ENCODE data around the gene TAGLN2. TPM values are rescaled to one million over a fixed set of nuclear protein-coding genes. Genes with fewer than 3 reads are reported as not detected.
"Not testable (repeated sequence)": the region's sequence is repeated elsewhere in the genome, so short reads cannot be mapped to it uniquely, and the experiment has no call there.

TAGLN2 gene
- total and polyA plus RNA-seq, 9 donors: 84.2 to 251 (median 201) TPM

DNA sequence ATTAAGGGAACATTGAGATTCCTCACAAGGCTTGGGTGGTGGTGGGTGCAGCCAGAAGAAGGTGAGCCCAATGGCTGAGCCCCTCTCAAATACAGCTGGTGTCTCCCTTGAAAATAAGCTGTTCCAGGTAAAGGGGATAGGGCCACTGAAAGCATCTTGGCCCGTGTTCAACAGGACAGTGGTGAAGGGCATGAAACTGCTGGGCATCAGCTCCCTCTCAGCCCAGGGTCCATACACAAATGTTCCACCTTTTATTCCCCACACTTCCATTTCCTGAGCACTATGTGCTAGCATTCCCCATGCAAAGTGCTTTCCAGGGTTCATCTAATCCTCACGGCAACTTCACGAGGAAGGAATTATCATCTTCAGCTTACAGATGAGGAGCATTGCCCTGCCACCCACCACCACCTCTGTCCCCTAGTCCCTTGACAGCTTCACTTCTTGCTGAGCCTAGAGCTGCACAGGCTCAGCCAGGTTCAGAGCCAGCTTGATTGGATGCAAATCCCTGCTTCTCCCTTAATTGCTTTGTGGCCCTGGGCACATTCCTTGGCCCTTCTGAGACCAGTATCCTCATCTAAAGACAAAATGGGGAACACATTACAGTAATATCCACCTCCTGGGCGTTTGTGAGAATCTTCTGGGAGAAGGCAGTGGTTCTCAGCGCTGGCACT, 9.6 kb downstream of the TAGLN2 start:
- Histone ChIP-seq H3K4me3 (ENCODE audit: low read length) (no peak overlapping the region), H3K27me3 (ENCODE audit: control insufficient read depth, insufficient read depth, low read length) (no peaks in the 10 kb centered on the region), H3K4me1 (ENCODE audit: control insufficient read depth, insufficient read depth, low read length) (peaks cover 57% of the 10 kb centered on the region), H3K27ac (ENCODE audit: low read length) (no peak overlapping the region), H3K36me3 (ENCODE audit: control insufficient read depth, insufficient read depth, low read length) (peaks cover 42% of the 10 kb centered on the region), H3K9me3 (replicated peaks; ENCODE audit: control insufficient read depth, low read depth, low read length) (no peaks in the 10 kb centered on the region)
- WGBS (ENCODE audit: insufficient coverage): 49% methylated on average over 3 of the region's 5 CpGs
- DNase-seq: no peak

DNA sequence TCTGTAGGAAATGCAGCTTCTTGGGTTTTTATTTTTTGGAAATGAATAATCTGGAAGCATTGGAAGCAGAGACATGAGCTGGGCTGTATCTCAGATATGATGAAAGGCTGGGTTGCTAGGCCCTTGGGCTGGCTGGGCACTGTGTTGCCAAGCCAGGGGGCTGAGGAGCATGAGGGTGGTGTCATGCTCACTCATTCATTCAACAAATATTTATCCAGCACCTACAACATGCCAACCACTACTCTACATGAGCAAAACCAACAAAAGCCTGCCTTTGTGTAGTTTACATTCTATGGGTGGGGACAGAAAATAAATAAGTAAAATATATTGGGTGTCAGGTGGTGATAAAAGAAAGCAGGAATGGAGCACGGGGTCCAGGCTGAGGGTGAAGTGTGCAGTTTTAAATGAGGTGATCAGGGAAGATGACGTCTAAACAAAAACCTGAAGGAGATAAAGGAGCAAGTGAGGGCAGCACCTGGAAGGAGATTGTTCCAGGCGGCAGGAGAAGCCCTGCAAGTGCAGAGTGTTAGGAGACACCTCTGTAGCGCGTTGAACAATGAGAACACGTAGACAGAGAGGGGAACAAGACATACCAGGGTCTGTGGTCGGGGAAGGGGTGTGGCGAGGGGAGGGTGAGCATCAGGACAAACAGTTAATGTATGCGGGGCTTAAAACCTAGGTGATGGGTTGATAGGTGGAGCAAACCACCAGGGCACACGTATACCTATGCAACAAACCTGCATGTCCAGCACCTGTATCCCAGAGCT, 10.9 kb downstream of the TAGLN2 start:
- WGBS (ENCODE audit: insufficient coverage): 79% methylated on average over 8 of the region's 10 CpGs
- no peak overlapping the region for H3K4me3 ChIP-seq (ENCODE audit: low read length)
- peaks cover 53% of the 10 kb centered on the region for H3K4me1 ChIP-seq (ENCODE audit: control insufficient read depth, insufficient read depth, low read length)
- peaks cover 30% of the 10 kb centered on the region for H3K36me3 ChIP-seq (ENCODE audit: control insufficient read depth, insufficient read depth, low read length)
- H3K27ac ChIP-seq (ENCODE audit: low read length): no peak overlapping the region
- H3K9me3 ChIP-seq (replicated peaks; ENCODE audit: control insufficient read depth, low read depth, low read length): no peaks in the 10 kb centered on the region
- H3K27me3 ChIP-seq (ENCODE audit: control insufficient read depth, insufficient read depth, low read length): no peaks in the 10 kb centered on the region
- DNase-seq: no peak

DNA sequence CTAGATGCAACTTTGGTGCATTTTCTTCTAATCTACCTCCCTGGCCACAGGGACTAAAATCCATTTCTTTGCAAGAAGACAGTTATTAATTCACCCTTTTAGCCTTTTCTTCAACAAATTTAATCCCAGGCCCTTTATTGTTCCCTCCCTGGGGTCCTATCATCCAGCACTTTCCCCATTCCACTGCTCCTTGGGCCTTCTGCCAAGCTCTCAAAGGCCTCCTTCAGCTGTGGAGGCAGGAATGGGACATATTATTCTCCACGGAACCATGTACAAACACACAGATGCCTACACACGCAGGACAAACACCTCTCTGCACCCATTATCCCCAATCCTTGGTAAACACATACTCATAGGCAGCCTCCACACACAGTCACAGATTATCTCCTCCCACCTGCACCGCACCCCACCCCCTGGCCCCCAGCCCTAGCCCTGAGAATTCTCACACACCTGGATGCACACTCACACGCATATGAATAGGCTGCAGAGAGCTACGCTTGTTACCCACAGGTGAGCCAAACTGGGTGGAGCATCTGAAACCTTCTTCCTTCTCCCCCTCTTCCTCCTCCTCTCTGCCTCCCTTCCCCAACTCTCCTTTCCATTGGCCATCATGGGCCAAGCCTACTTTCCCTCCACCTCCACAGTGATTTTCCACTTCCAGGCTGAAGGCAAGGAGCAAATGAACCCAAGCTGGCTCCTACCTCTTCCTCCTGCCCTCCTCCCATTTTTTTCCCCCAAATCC, 11.7 kb downstream of the TAGLN2 start:
- DNase-seq: no peak
- no peaks in the 10 kb centered on the region for H3K27me3 ChIP-seq (ENCODE audit: control insufficient read depth, insufficient read depth, low read length)
- peaks cover 22% of the 10 kb centered on the region for H3K36me3 ChIP-seq (ENCODE audit: control insufficient read depth, insufficient read depth, low read length)
- WGBS (ENCODE audit: insufficient coverage): 38% methylated on average over 5 of the region's 5 CpGs
- no peaks in the 10 kb centered on the region for H3K9me3 ChIP-seq (replicated peaks; ENCODE audit: control insufficient read depth, low read depth, low read length)
- no peak overlapping the region for H3K27ac ChIP-seq (ENCODE audit: low read length)
- H3K4me1 ChIP-seq (ENCODE audit: control insufficient read depth, insufficient read depth, low read length): peaks cover 45% of the 10 kb centered on the region
- no peak overlapping the region for H3K4me3 ChIP-seq (ENCODE audit: low read length)

DNA sequence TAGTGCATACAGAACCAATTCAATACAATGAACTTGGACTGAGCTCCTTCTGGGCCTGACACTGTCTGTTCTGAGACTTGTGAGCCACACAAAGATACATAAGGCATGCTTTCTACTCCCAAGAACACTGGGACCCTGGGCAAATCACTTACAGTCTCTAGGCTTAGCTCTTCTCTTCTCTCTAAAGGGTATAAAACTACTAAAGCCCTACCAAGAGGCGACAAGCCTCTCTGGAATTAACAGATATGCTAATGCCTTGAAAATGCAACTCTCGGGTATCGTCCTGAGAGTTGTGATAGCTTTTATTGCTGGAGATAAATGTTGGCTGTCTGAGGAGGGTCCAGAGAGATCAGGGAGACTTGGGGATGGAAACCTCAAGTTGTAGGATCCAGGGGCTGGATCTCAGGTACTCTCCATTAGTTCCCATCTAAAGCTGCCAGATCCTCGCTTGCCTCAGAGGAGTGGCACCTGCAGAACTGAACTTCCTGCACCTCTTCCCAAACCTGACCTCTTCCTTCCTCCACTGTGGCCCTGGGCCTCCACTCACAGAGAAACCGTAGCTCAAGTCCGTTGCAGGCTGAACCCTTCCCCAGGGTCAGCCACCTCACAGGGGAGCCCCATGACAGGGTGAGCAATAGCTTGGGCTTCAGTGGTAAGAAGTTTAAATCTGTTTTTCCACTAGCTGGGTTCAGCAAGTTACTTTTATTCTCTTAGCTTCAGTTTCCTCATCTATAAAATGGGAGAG, 13.8 kb downstream of the TAGLN2 start:
- Histone ChIP-seq H3K36me3 (ENCODE audit: control insufficient read depth, insufficient read depth, low read length) (peaks cover 4% of the 10 kb centered on the region), H3K27ac (ENCODE audit: low read length) (peak overlapping the region; percentile 7), H3K9me3 (replicated peaks; ENCODE audit: control insufficient read depth, low read depth, low read length) (no peaks in the 10 kb centered on the region), H3K4me3 (ENCODE audit: low read length) (no peak overlapping the region), H3K4me1 (ENCODE audit: control insufficient read depth, insufficient read depth, low read length) (peaks cover 26% of the 10 kb centered on the region), H3K27me3 (ENCODE audit: control insufficient read depth, insufficient read depth, low read length) (no peaks in the 10 kb centered on the region)
- no peak for DNase-seq
- 89% methylated on average over 3 of the region's 6 CpGs for WGBS (ENCODE audit: insufficient coverage)

DNA sequence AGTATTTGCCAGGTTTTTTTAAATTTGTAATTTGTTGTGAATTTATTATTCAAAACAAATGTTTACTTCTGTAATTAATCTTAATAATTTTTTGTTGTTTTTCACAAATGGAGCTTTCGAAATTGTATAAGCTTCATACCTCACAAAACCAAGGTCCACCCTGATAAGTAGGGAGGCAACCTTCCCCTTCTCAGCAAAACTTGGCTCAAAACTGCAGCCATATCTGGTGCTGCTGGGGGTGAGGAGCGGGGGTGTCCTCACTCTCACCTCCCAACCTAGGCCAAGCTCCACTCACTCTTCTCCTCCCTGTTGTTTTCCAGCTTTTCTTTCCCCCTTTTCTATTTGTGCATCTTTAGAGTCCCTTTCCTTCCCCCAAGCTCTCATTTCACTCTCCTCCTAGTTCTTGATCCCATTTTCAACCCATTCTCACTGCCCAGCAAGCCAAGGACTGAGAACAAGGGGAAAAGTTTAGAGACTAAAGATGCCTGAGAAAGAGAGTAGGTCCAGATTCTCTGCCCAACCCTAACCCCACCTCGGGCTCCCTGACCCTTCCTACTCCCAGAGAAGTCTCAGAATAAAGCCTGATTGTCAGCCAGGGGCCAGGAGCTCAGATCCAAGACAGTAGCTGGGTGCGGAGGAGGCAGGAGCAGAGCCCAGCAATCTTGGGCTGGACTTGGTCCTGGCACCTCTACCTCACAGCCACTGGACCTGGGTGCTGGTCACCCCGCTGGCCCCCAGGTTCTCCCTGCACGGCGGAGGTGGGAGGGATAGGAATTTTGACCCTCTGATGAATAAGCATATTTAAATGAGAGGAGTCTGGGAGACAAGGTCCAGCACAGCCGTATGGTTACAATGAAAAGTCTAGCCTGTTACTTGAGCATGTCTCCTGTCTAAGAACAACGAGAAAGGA, 17.0 kb downstream of the TAGLN2 start:
- 83% methylated on average over 3 of the region's 9 CpGs for WGBS (ENCODE audit: insufficient coverage)
- H3K4me1 ChIP-seq (ENCODE audit: control insufficient read depth, insufficient read depth, low read length): peaks cover 16% of the 10 kb centered on the region
- H3K4me3 ChIP-seq (ENCODE audit: low read length): no peak overlapping the region
- DNase-seq: no peak
- no peaks in the 10 kb centered on the region for H3K27me3 ChIP-seq (ENCODE audit: control insufficient read depth, insufficient read depth, low read length)
- no peaks in the 10 kb centered on the region for H3K36me3 ChIP-seq (ENCODE audit: control insufficient read depth, insufficient read depth, low read length)
- H3K9me3 ChIP-seq (replicated peaks; ENCODE audit: control insufficient read depth, low read depth, low read length): peaks cover 3% of the 10 kb centered on the region
- H3K27ac ChIP-seq (ENCODE audit: low read length): no peak overlapping the region

DNA sequence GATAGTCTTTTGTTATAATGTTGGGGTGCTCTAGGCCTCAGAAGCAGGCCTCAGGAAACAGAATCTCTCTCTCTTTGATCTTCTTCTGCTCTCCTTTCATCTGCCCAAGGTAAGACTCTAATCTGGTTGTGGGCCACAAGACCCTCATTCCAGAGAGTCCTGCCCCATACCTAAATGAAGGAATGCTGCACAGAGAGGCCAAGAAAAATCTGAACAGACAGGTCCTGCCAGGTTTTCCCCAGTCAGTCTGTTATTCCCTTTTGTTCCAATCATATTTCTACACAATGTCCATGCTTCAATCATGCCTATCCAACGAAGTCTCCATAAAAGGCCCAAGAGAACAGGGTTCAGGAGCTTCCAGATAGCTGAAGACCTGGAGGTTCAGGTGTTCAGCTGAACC, 18.3 kb downstream of the TAGLN2 start:
- no peaks in the 10 kb centered on the region for H3K36me3 ChIP-seq (ENCODE audit: control insufficient read depth, insufficient read depth, low read length)
- H3K27ac ChIP-seq (ENCODE audit: low read length): no peak overlapping the region
- H3K9me3 ChIP-seq (replicated peaks; ENCODE audit: control insufficient read depth, low read depth, low read length): peaks cover 3% of the 10 kb centered on the region
- no peak for DNase-seq
- H3K4me1 ChIP-seq (ENCODE audit: control insufficient read depth, insufficient read depth, low read length): peaks cover 16% of the 10 kb centered on the region
- H3K27me3 ChIP-seq (ENCODE audit: control insufficient read depth, insufficient read depth, low read length): no peaks in the 10 kb centered on the region
- WGBS (ENCODE audit: insufficient coverage): no CpG with 5 or more reads among the region's 1 CpG
- no peak overlapping the region for H3K4me3 ChIP-seq (ENCODE audit: low read length)

DNA sequence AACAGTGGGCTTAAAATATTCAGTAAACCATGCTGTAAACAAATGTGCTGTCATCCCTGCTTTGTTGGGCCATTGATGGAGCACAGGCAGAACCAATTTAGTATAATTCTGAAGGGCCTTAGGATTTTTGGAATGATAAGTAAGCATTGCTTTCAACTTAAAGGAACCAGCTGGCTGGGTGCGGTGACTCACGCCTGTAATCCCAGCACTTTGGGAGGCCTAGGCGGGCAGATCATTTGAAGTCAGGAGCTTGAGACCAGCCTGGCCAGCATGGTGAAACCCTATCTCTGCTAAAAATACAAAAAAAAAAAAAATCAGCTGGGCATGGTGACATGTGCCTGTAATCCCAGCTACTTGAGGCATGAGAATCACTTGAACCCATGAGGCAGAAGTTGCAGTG, 21.3 kb downstream of the TAGLN2 start:
- H3K27ac ChIP-seq (ENCODE audit: low read length); DNase-seq; H3K36me3 ChIP-seq (ENCODE audit: control insufficient read depth, insufficient read depth, low read length); H3K27me3 ChIP-seq (ENCODE audit: control insufficient read depth, insufficient read depth, low read length); H3K4me3 ChIP-seq (ENCODE audit: low read length); H3K9me3 ChIP-seq (replicated peaks; ENCODE audit: control insufficient read depth, low read depth, low read length): not testable (repeated sequence)
- WGBS (ENCODE audit: insufficient coverage): 93% methylated on average over 2 of the region's 3 CpGs
- H3K4me1 ChIP-seq (ENCODE audit: control insufficient read depth, insufficient read depth, low read length): peaks cover 16% of the 10 kb centered on the region

DNA sequence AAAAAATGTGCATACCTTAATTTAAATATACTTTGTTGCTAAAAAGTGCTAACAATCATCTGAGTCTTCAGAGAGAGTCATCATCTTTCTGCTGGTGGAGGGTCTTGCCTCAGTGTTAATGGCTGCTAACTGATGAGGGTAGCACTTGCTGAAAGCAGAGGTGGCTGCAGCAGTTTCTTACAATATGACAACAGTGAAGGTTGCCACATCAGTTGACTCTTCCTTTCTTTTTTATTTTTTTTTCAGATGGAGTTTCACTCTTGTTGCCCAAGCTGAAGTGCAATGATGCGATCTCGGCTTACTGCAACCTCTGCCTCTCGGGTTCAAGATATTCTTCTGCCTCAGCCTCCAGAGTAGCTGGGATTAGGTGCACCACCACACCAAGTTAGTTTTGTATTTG, 22.8 kb downstream of the TAGLN2 start:
- no peaks in the 10 kb centered on the region for H3K36me3 ChIP-seq (ENCODE audit: control insufficient read depth, insufficient read depth, low read length)
- no peak for DNase-seq
- no peak overlapping the region for H3K27ac ChIP-seq (ENCODE audit: low read length)
- WGBS (ENCODE audit: insufficient coverage): no CpG with 5 or more reads among the region's 3 CpGs
- peaks cover 16% of the 10 kb centered on the region for H3K4me1 ChIP-seq (ENCODE audit: control insufficient read depth, insufficient read depth, low read length)
- H3K27me3 ChIP-seq (ENCODE audit: control insufficient read depth, insufficient read depth, low read length): no peaks in the 10 kb centered on the region
- H3K4me3 ChIP-seq (ENCODE audit: low read length): no peak overlapping the region
- peaks cover 3% of the 10 kb centered on the region for H3K9me3 ChIP-seq (replicated peaks; ENCODE audit: control insufficient read depth, low read depth, low read length)

DNA sequence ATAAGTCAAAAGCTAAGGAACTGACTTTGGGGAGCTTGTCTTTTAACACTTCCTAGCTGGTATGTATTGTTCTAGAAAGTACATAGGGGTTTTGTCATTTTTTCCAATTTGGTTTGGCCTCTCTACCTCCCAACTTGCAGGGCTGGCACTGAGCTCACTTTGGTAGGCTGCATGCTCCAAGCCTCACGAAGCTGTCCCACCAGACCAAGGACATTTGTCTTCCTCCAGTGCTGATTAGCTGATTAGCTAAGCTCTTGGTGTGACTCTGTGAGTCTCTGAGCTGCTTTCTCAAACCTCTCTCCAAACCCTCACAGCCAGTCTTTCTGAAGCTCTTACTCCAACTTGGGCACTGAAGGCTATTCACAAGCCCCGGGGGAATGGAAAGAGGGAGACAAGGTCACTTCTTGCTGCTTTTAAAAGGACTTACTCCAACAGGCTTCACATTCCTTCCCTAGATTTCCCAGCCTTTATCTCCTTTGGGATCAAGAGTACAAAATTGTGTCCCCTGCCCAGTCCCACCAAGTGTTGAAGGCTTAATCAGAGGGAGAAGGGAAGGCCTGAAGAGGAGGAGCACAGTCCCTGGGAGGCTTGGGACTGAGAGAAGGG, 24.4 kb downstream of the TAGLN2 start:
- Histone ChIP-seq H3K4me1 (ENCODE audit: control insufficient read depth, insufficient read depth, low read length) (peaks cover 25% of the 10 kb centered on the region), H3K9me3 (replicated peaks; ENCODE audit: control insufficient read depth, low read depth, low read length) (peaks cover 3% of the 10 kb centered on the region), H3K27me3 (ENCODE audit: control insufficient read depth, insufficient read depth, low read length) (no peaks in the 10 kb centered on the region), H3K4me3 (ENCODE audit: low read length) (no peak overlapping the region), H3K36me3 (ENCODE audit: control insufficient read depth, insufficient read depth, low read length) (no peaks in the 10 kb centered on the region), H3K27ac (ENCODE audit: low read length) (no peak overlapping the region)
- 50% methylated on average over 1 of the region's 2 CpGs for WGBS (ENCODE audit: insufficient coverage)
- no peak for DNase-seq
